Stimulated activated CD8-positive, alpha-beta memory T cell treated with anti-CD3 and anti-CD28 coated beads, Interleukin-2, amount 100 ng/mL, for 48 hours (primary cell): ENCODE measurements around the gene NEB.

Source experiments
- DNase-seq, 2 donors: peaks; one replicate each; pipeline ENCODE4 v3.0.0-alpha.2; 2020; ENCODE audit warnings: low read depth in 2 of 2

NEB gene

GRCh38 chr2:151733771-151734672 lies at the start of gene NEB:
NEB (minus strand) TSS chr2:151734476; CDS start chr2:151733156, 1,320 bp downstream.
- DNase-seq, result no peak

- DNase-seq, result no peak
These were observed 48.9 kb upstream of the NEB start for GRCh38 chr2:151783133-151783520.

GRCh38 chr2:151782378-151783132 lies 48.3 kb upstream of the NEB start:
- DNase-seq, result no peak

GRCh38 chr2:151781642-151782041 lies 47.4 kb upstream of the NEB start:
- DNase-seq, result no peak

GRCh38 chr2:151780938-151781337 lies 46.7 kb upstream of the NEB start:
- no peak for DNase-seq

GRCh38 chr2:151777935-151778334 lies 43.7 kb upstream of the NEB start:
- DNase-seq, result no peak

- DNase-seq, result no peak
These were observed 43.2 kb upstream of the NEB start for GRCh38 chr2:151777487-151777886.

GRCh38 chr2:151776367-151776766 lies 42.1 kb upstream of the NEB start:
- DNase-seq, result no peak

GRCh38 chr2:151775057-151775740 lies 40.9 kb upstream of the NEB start:
- no peak for DNase-seq

- no peak for DNase-seq
These were observed 40.2 kb upstream of the NEB start for GRCh38 chr2:151774506-151774905.

GRCh38 chr2:151771599-151772358 lies 37.5 kb upstream of the NEB start:
- no peak for DNase-seq

GRCh38 chr2:151770995-151771394 lies 36.7 kb upstream of the NEB start:
- DNase-seq, result no peak

- DNase-seq, result no peak
These were observed 35.3 kb upstream of the NEB start for GRCh38 chr2:151769606-151770005.

- no peak for DNase-seq
These were observed 33.3 kb upstream of the NEB start for GRCh38 chr2:151767536-151767935.

GRCh38 chr2:151766437-151767153 lies 32.3 kb upstream of the NEB start:
- peak in 1 of 2 donors; percentile 17 for DNase-seq

- no peak for DNase-seq
These were observed 31.6 kb upstream of the NEB start for GRCh38 chr2:151765760-151766410.

GRCh38 chr2:151762694-151763093 lies 28.4 kb upstream of the NEB start:
- no peak for DNase-seq

GRCh38 chr2:151761687-151762086 lies 27.4 kb upstream of the NEB start:
- no peak for DNase-seq

- no peak for DNase-seq
These were observed 26.9 kb upstream of the NEB start for GRCh38 chr2:151761193-151761592.

- no peak for DNase-seq
These were observed 25.9 kb upstream of the NEB start for GRCh38 chr2:151760139-151760650.
